HG02970 (cell line): ENCODE measurements around the gene OVOL3.
"Not testable (repeated sequence)": the region's sequence is repeated elsewhere in the genome, so short reads cannot be mapped to it uniquely, and the experiment has no call there.

Experiments used
- ATAC-seq: cut with Tn5 transposase; IDR thresholded peaks from one replicate; pipeline ENCODE4 v1.9.1; 2021; ENCODE audit warnings: mild to moderate bottlenecking, moderate library complexity, moderate number of reproducible peaks; ENCODE audit not compliant: unreplicated experiment, low FRiP score

Gene OVOL3

DNA sequence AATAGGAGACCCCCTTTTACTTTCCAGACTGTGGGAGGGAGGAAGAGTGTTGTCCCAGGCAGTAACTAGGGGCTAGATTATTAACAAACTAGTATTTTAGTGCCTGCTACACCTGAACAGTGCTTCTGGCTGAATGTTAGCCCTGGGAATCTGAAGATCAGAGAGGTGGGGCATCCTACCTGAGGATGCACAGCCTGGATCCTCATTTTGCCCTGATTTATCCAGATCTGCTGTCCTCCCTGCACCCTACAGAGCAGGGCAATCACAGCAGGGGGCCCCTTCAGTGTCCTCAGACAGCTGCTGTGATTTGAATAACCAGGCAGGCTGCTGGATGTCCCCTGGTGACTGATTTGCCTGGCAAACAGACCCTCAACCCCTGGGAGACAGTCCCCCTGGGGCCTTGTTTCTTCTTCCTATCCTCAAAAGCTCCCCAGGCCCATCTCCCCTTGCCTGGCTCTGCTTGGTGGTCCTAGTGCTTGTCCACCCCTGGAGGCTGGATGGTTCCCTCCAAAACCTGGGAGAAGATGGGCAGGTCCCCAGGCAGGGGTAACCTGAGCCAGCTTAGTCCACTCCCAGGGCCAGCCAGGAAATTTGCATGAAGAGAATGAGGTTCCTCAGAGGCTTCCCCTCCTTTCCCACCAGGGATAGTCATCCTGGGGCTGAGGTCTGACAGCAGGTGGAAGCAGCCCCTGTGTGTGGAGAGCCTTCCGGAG lies at the start of gene OVOL3:
Gene OVOL3 (plus strand): TSS at position 657 of the 713 bp plus-strand sequence. CDS start 60 bp downstream, outside the sequence.
- no peak for ATAC-seq

GRCh38 chr19:36061367-36061766 lies 49.6 kb upstream of the OVOL3 start:
- ATAC-seq: no peak

GRCh38 chr19:36064826-36065225 lies 46.1 kb upstream of the OVOL3 start:
- no peak for ATAC-seq

DNA sequence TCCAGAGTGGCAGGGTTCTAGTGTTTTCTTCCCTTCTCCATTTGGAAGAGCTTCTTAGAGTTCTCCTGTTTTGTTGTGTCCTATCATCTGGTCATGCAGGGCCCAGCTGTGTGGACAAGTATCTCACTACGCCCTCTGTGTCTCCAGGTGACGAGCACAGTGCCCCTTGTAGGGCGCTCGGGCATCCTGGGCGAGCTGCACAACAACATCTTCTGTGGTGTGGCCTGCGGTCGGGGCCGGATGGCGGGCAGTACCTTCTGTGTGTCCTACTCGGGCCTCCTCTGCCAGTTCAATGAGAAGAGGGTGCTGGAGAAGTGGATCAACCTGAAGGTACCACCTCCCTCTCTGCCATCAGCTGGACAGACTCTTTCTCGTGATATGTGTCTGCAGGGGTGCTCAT lies 43.3 kb upstream of the OVOL3 start:
- no peak for ATAC-seq

- ATAC-seq: not testable (repeated sequence)
Observed at GRCh38 chr19:36068810-36069499, 42.0 kb upstream of the OVOL3 start.

- ATAC-seq: no peak
Observed at GRCh38 chr19:36072081-36072480, 38.9 kb upstream of the OVOL3 start.

DNA sequence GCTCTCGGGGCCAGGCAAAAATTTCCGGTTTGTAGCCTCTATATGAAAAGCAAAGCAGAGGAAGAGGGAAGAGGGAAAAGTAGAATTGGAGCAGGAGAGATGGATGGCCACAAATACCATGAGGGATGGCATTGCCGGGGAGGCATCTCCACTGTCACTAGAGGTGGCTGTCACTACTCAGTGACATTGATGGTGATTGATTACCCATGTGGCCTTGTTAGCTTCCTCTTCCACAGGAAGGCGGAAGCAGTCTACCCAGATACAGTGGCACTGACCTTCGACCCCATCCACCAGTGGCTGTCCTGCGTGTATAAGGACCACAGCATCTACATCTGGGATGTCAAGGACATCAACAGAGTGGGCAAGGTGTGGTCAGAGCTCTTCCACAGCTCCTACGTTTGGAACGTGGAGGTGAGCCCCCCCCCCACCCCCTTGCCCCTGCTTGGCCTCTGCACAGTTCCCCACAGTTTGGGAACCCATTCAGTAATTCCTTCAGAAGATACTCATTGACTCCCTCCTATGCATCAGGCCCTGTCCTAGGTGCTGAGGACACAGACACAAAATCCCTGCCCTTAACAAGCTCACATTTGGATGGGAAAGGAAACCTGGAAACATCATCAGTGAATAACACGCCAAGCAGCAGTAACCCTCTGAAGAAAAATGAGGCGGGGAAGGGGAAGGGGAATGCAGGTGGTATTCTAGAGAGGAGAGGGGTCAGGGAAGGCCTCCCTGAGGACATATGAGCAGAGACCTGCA lies 37.6 kb upstream of the OVOL3 start:
- no peak for ATAC-seq

GRCh38 chr19:36079389-36079945 lies 31.5 kb upstream of the OVOL3 start:
- no peak for ATAC-seq

DNA sequence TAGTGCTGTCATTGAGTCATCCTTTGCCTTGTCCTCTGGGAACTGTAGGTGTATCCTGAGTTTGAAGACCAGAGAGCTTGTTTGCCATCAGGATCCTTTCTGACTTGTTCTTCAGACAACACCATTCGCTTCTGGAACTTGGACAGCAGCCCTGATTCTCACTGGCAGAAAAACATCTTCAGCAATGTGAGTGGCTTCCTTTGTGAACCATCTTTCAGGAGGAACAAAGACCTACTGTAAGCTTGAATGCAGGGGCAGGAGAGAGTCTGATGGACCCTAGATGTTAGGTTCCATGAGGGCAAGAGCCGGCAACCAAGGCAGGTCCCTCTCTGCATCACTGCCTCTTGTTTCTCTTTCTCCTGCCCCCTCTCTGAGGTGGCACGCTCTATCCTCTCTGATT lies 29.6 kb upstream of the OVOL3 start:
- ATAC-seq: no peak

- ATAC-seq: no peak
Observed at GRCh38 chr19:36081894-36082293, 29.0 kb upstream of the OVOL3 start.

GRCh38 chr19:36082916-36083315 lies 28.0 kb upstream of the OVOL3 start:
- no peak for ATAC-seq

- ATAC-seq: no peak
Observed at GRCh38 chr19:36084231-36085009, 26.5 kb upstream of the OVOL3 start.

- ATAC-seq: no peak
Observed at GRCh38 chr19:36086326-36086725, 24.6 kb upstream of the OVOL3 start.

DNA sequence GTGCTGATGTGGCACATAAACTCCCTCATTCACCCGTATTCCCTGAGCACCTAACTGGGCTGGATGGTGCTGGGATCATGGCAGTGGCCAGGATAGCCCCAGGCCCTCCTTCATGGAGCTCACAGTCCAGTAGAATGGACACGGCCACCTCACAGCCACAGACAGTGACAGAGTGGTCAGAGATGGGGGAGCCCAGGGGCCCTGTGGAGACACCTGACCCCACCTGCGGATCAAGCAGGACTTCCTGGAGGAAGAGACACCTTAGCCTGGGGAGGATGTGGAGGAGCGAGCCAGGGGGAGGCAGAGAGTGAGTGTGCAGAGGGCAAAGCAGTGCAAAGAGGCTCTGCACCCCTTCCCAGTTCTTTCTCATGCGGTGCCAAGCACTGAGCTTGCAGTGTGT lies 21.1 kb upstream of the OVOL3 start:
- ATAC-seq: no peak

DNA sequence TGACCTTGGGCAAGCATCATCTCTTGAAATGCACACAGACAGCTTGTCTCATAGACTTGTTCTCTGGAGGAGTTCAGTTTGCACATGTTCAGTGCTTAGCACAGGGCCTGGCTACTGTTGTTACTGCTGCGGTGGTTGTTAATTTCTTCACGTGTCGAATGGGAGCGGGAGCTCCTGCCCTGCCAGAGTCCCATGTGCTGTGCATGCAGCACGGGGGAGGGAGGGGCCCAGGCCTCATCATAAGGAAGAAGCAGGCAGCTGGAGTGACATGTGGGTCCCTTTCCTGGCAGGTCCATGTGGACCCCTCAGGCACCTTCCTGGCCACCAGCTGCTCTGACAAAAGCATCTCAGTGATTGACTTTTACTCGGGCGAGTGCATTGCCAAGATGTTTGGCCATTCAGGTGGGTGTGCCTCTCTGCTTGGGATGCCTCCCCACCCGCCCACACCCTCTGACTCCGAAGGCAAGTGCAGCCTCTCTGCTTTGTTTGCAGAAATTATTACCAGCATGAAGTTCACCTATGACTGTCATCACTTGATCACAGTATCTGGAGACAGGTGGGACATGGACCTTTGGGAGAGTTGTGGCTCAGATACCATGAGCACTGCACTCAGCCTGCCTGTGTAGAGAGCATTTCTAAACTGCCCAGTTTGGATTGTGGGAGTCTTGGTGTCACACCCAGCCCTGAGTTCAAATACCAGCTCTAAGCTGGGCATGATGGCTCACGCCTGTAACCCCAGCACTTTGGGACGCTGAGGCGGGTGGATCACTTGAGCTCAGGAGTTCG lies 19.8 kb upstream of the OVOL3 start:
- ATAC-seq: no peak

GRCh38 chr19:36092566-36092965 lies 18.4 kb upstream of the OVOL3 start:
- no peak for ATAC-seq

DNA sequence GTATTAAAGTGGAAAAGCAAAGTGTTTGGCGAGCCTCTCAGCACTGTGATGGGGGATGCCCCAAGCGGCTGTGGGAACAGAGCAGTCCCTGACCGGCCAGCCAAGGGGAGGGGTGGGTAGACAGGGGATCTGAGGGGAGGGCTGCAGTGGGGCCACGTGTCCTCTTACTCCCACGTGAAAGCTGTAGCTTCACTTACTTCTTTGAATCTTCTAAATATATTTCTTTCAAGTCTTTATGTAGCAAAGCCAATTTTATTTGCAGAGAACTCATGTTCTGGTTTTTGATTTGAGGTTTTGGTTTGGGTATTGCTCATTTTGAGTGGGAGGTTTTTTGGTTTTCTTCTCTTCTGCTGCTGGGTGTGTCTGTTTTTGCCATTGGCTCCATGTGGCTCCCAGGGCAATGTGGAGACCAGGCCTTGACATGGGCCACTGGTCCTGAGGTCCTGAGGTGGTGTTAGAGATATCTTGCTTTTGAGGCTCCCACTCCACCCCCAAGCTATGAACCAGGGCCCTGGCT lies 17.7 kb upstream of the OVOL3 start:
- no peak for ATAC-seq

DNA sequence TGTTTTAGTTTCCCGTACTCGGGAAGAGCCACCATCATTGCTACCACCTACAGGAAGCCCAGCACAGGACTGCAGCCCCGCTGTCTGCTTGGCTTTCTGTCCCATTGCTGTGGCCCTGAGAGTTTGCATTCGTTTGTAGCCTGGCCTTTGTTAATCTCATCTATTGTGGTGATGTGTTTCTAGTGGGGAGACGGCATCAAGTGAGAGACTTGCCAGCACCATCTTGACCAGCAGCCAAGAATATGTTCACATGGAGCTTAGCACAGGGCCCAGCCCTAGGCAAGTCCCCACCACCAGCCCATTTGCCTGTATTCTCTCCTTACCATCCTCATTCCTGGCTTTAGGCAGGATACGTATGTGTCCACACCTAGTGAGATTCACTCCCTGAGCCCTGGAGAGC lies 17.3 kb upstream of the OVOL3 start:
- ATAC-seq: no peak

DNA sequence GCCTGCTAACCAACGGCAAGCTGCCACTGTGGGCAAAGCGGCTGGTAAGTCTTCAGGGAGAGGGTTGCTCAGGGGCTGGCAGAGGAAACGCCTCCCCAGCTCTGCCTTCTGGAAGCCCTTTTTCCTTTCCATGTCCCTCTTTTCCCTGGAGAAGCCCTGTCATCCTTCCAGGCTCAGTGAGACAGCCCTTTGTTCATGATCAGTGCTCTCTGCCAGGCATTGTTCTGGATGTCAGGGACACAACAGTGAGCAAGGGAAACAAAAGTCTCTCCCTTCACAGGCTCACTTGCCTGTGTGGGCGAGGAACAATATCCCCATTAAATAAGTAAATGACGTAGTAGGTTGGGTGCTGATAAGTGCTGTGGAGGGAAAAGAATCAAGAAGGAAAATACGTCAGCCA lies 13.9 kb upstream of the OVOL3 start:
- ATAC-seq: no peak
